ENCODE data around the gene RAB5IF. TPM values are rescaled to one million over a fixed set of nuclear protein-coding genes. Genes with fewer than 3 reads are reported as not detected.

The RAB5IF gene
- total and polyA plus RNA-seq, 9 of the 15 experiments (the other 6 are each of a cell fraction or from before 2014, with no cell fraction given) = 26.5 to 198 (median 134) TPM

- TF ChIP-seq SMARCA4 (IDR thresholded peaks at IDR 0.05) (peak; percentile 67), NR2C2 (CRISPR knock-in tag; IDR thresholded peaks at IDR 0.05) (no peak), NR2C2 (tag; IDR thresholded peaks at IDR 0.05) (no peak), BDP1 (IDR thresholded peaks at IDR 0.05; ENCODE audit: insufficient read depth, insufficient read length) (no peak), ATF7 (IDR thresholded peaks at IDR 0.05) (0 out of 2 replicates have a peak, but pooled peaks have one; percentile 17), RBM17 (IDR thresholded peaks at IDR 0.05; ENCODE audit: borderline replicate concordance, low read depth, low read length) (no peak), SRF (CRISPR knock-in tag; IDR thresholded peaks at IDR 0.05) (no peak), HMG20B (CRISPR knock-in tag; IDR thresholded peaks at IDR 0.05) (no peak), FOXJ2 (tag; IDR thresholded peaks at IDR 0.05) (no peak), ZNF282 (CRISPR knock-in tag; IDR thresholded peaks at IDR 0.05) (no peak), GTF2F1 (IDR thresholded peaks at IDR 0.05; ENCODE audit: low read depth, low read length) (no peak), TFAP4 (CRISPR knock-in tag; IDR thresholded peaks at IDR 0.05; ENCODE audit: borderline replicate concordance) (peak; percentile 88), ZNF518B (CRISPR knock-in tag; IDR thresholded peaks at IDR 0.05) (no peak), FOXP4 (CRISPR knock-in tag; IDR thresholded peaks at IDR 0.05; ENCODE audit: borderline replicate concordance) (no peak), LEF1 (IDR thresholded peaks at IDR 0.05) (no peak), KDM5B (IDR thresholded peaks at IDR 0.05; ENCODE audit: insufficient replicate concordance, low read depth, low read length) (no peak), MAFK (IDR thresholded peaks at IDR 0.05; ENCODE audit: low read length) (no peak), ZNF551 (CRISPR knock-in tag; IDR thresholded peaks at IDR 0.05) (no peak)
- TF ChIP-seq, protein P1, sequence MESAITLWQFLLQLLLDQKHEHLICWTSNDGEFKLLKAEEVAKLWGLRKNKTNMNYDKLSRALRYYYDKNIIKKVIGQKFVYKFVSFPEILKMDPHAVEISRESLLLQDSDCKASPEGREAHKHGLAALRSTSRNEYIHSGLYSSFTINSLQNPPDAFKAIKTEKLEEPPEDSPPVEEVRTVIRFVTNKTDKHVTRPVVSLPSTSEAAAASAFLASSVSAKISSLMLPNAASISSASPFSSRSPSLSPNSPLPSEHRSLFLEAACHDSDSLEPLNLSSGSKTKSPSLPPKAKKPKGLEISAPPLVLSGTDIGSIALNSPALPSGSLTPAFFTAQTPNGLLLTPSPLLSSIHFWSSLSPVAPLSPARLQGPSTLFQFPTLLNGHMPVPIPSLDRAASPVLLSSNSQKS (CRISPR knock-in tag; IDR thresholded peaks at IDR 0.05) = no peak
- TF ChIP-seq, protein P2, sequence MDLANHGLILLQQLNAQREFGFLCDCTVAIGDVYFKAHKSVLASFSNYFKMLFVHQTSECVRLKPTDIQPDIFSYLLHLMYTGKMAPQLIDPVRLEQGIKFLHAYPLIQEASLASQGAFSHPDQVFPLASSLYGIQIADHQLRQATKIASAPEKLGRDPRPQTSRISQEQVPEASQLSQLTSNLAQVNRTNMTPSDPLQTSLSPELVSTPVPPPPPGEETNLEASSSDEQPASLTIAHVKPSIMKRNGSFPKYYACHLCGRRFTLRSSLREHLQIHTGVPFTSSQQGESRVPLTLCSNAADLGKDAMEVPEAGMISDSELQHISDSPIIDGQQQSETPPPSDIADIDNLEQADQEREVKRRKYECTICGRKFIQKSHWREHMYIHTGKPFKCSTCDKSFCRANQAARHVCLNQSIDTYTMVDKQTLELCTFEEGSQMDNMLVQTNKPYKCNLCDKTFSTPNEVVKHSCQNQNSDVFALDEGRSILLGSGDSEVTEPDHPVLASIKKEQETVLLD (IDR thresholded peaks at IDR 0.05) = no peak
Measured at GRCh38 chr20:36569847-36570429, 35.6 kb upstream of the RAB5IF start (continued).

Data from K562 (cell line).